H1 (cell line): ENCODE data around the gene NPC2. TPM values are rescaled to one million over a fixed set of nuclear protein-coding genes. Genes with fewer than 3 reads are reported as not detected.

ENCODE experiments used
- CTCF ChIA-PET: fragments of 300-600 bp; sonication (Branson Sonifier 250); formaldehyde crosslinking; loops from one replicate; lab custom pipeline; 2021; ENCODE audit not compliant: partially characterized antibody; lab: Charles Lee
- POLR2A ChIA-PET: fragments of 300-600 bp; sonication (Branson Sonifier 250); formaldehyde crosslinking; loops from one replicate; lab custom pipeline; 2021; ENCODE audit warnings: inconsistent platforms; ENCODE audit not compliant: partially characterized antibody; lab: Charles Lee
- DNase-seq, 2 experiments: peaks; one replicate each; pipeline versions ENCODE4 v3.0.0 to v3.0.0-alpha.2; 2010 to 2022; ENCODE audit warnings: low spot score in 2 of 2, low read depth in 1 of 2, mixed read lengths in 1 of 2
- FAIRE-seq: peaks from 2 replicates; lab custom pipeline; 2011; peaks lifted over from hg19 to GRCh38; lab: Jason Lieb, UNC
- H2AFZ ChIP-seq: 2 replicates; pipeline ENCODE4 v1.8.1; 2012; ENCODE audit warnings: low read length, inconsistent platforms
- H2AK5ac ChIP-seq: 2 replicates; pipeline ENCODE4 v1.6.1; 2013; ENCODE audit warnings: low read depth, low read length
- H2BK120ac ChIP-seq: replicated peaks from 2 replicates; pipeline ENCODE3; 2013; ENCODE audit warnings: low read depth, low read length, inconsistent platforms
- H2BK12ac ChIP-seq: 2 replicates; pipeline ENCODE4 v1.6.1; 2013; ENCODE audit warnings: low read depth, low read length
- H2BK15ac ChIP-seq: 2 replicates; pipeline ENCODE4 v1.6.1; 2013; ENCODE audit warnings: low read length
- H2BK20ac ChIP-seq: 2 replicates; pipeline ENCODE4 v1.6.1; 2013; ENCODE audit warnings: low read length
- H2BK5ac ChIP-seq: 2 replicates; pipeline ENCODE4 v1.6.1; 2013; ENCODE audit warnings: low read depth, low read length
- H3K14ac ChIP-seq: 2 replicates; pipeline ENCODE4 v1.6.1; 2013; ENCODE audit warnings: inconsistent platforms; ENCODE audit not compliant: insufficient read length
- H3K18ac ChIP-seq: 2 replicates; pipeline ENCODE4 v1.6.1; 2013; ENCODE audit warnings: low read length; ENCODE audit errors: extremely low read depth
- H3K23ac ChIP-seq: 2 replicates; pipeline ENCODE4 v1.6.1; 2013; ENCODE audit warnings: inconsistent platforms; ENCODE audit not compliant: insufficient read length
- H3K23me2 ChIP-seq: 2 replicates; pipeline ENCODE4 v1.6.1; 2013; ENCODE audit warnings: low read depth, low read length
- H3K27ac ChIP-seq: 2 replicates; pipeline ENCODE4 v1.6.1; 2011; ENCODE audit warnings: low read depth, low read length, inconsistent platforms
- H3K27me3 ChIP-seq, 4 experiments: replicated peaks in 1 of 4; 1 replicate in 1 of 4; 2 replicates in 3 of 4; pipeline versions ENCODE4 v1.6.1 to v1.8.1; 2011 to 2013; ENCODE audit warnings: low read length in 3 of 4, mild to moderate bottlenecking in 3 of 4, inconsistent platforms in 2 of 4, mixed read lengths in 2 of 4, moderate library complexity in 1 of 4; ENCODE audit not compliant: control insufficient read depth in 3 of 4, insufficient read depth in 3 of 4; ENCODE audit errors: extremely low read depth in 1 of 4
- H3K36me3 ChIP-seq, 4 experiments: 2 replicates each; pipeline versions ENCODE4 v1.6.1 to v1.8.1; 2011 to 2013; ENCODE audit warnings: mild to moderate bottlenecking in 4 of 4, low read length in 3 of 4, moderate library complexity in 2 of 4, control low read depth in 1 of 4, inconsistent platforms in 1 of 4; ENCODE audit not compliant: insufficient read depth in 4 of 4, control insufficient read depth in 2 of 4
- H3K4ac ChIP-seq: replicated peaks from 2 replicates; pipeline ENCODE3; 2013; ENCODE audit warnings: low read length, low read depth, mixed read lengths, inconsistent platforms; ENCODE audit not compliant: insufficient read length
- H3K4me1 ChIP-seq, 4 experiments: replicated peaks in 1 of 4; 1 replicate in 1 of 4; 2 replicates in 3 of 4; pipeline versions ENCODE4 v1.6.1 to v1.8.1; 2011 to 2013; ENCODE audit warnings: low read length in 3 of 4, inconsistent platforms in 2 of 4, mixed read lengths in 1 of 4; ENCODE audit not compliant: insufficient read depth in 4 of 4, control insufficient read depth in 3 of 4
- H3K4me2 ChIP-seq, 2 experiments: 2 replicates each; pipeline versions ENCODE4 v1.6.1 to v1.8.1; 2011 to 2013; ENCODE audit warnings: low read depth in 2 of 2, low read length in 2 of 2, control low read depth in 1 of 2, inconsistent platforms in 1 of 2, mild to moderate bottlenecking in 1 of 2; ENCODE audit not compliant: insufficient read depth in 1 of 2
- H3K4me3 ChIP-seq, 4 experiments: fragments of 200-600, 300-600 bp in 1 of 4; sonication (generic), shearing (Covaris generic), sonication (Bioruptor Twin) in 1 of 4; 2 replicates each; pipeline versions ENCODE4 v1.5.1 to v1.8.1; 2011 to 2016; ENCODE audit warnings: low read length in 4 of 4, low read depth in 3 of 4, control low read depth in 2 of 4, inconsistent platforms in 2 of 4, mild to moderate bottlenecking in 2 of 4, mixed read lengths in 1 of 4, moderate library complexity in 1 of 4; ENCODE audit not compliant: insufficient read depth in 2 of 4; ENCODE audit errors: extremely low read depth in 1 of 4
- H3K56ac ChIP-seq: replicated peaks from 2 replicates; pipeline ENCODE3; 2013; ENCODE audit warnings: low read depth, mild to moderate bottlenecking, mixed read lengths, low read length, inconsistent platforms; ENCODE audit not compliant: insufficient read length
- H3K79me1 ChIP-seq: 2 replicates; pipeline ENCODE4 v1.6.1; 2013; ENCODE audit warnings: low read depth, low read length, control low read depth
- H3K79me2 ChIP-seq, 2 experiments: 2 replicates each; pipeline versions ENCODE4 v1.6.1 to v1.8.1; 2012 to 2013; ENCODE audit warnings: low read length in 2 of 2, mild to moderate bottlenecking in 2 of 2, inconsistent platforms in 1 of 2; ENCODE audit not compliant: insufficient read depth in 2 of 2, control insufficient read depth in 1 of 2
- H3K9ac ChIP-seq, 4 experiments: replicated peaks in 1 of 4; 1 replicate in 1 of 4; 2 replicates in 3 of 4; pipeline versions ENCODE4 v1.6.1 to v1.8.1; 2011 to 2013; ENCODE audit warnings: low read depth in 3 of 4, low read length in 3 of 4, control low read depth in 2 of 4, mild to moderate bottlenecking in 2 of 4, moderate library complexity in 2 of 4, inconsistent platforms in 1 of 4; ENCODE audit errors: extremely low read depth in 1 of 4
- H3K9me3 ChIP-seq, 2 experiments: 2 replicates each; pipeline versions ENCODE4 v1.6.1 to v1.8.1; 2012 to 2013; ENCODE audit warnings: mild to moderate bottlenecking in 2 of 2, moderate library complexity in 2 of 2, control low read depth in 1 of 2, inconsistent platforms in 1 of 2, low read depth in 1 of 2, low read length in 1 of 2, mixed read lengths in 1 of 2; ENCODE audit not compliant: insufficient read depth in 2 of 2
- H4K20me1 ChIP-seq, 2 experiments: replicated peaks in 1 of 2; 2 replicates each; pipeline versions ENCODE3 to v1.8.1; 2011 to 2013; ENCODE audit warnings: inconsistent platforms in 2 of 2, low read length in 2 of 2, mild to moderate bottlenecking in 1 of 2; ENCODE audit not compliant: insufficient read depth in 2 of 2, control insufficient read depth in 1 of 2
- H4K5ac ChIP-seq: 2 replicates; pipeline ENCODE4 v1.6.1; 2013; ENCODE audit warnings: low read length, low read depth, mixed read lengths, inconsistent platforms; ENCODE audit not compliant: insufficient read length
- H4K8ac ChIP-seq: 2 replicates; pipeline ENCODE4 v1.8.0; 2013; ENCODE audit warnings: mild to moderate bottlenecking, moderate library complexity, low read length, inconsistent platforms; ENCODE audit not compliant: insufficient read depth; ENCODE audit errors: extremely low read depth
- H4K91ac ChIP-seq: replicated peaks from 2 replicates; pipeline ENCODE3; 2013; ENCODE audit warnings: low read length, mixed read lengths, inconsistent platforms; ENCODE audit not compliant: insufficient read length
- BCL11A ChIP-seq, 2 experiments: IDR thresholded peaks; one replicate each; pipeline ENCODE4 v1.6.1; 2011; ENCODE audit warnings: low read depth in 2 of 2, low read length in 2 of 2, mild to moderate bottlenecking in 2 of 2
- WGBS, 2 experiments: shearing (Covaris generic) in 1 of 2; methylation state at CpG; one replicate each; pipeline versions ENCODE4 v1.1.6 to v1.1.7; 2013 to 2015; ENCODE audit warnings: low lambda C conversion rate in 2 of 2, mixed read lengths in 2 of 2, inconsistent platforms in 1 of 2, low coverage in 1 of 2, missing lambda C conversion rate in 1 of 2; ENCODE audit not compliant: insufficient replicate concordance in 2 of 2, insufficient coverage in 1 of 2, insufficient read length in 1 of 2; ENCODE audit errors: extremely low coverage in 1 of 2, missing lambda C conversion rate in 1 of 2; 5-methylcytosine and 5-hydroxymethylcytosine counted together
- polyA plus RNA-seq, 7 experiments: library from polyadenylated mRNA; depleted of rRNA in 3 of 7; stranded (reverse) in 5 of 7; unstranded in 2 of 7; fragments of >200 nt in 5 of 7; fragments of 200-250 nt in 2 of 7; gene quantifications; 1 replicate in 5 of 7; 2 replicates in 1 of 7; 4 replicates in 1 of 7; pipeline versions ENCODE4 v1.2.1 to v1.2.3, GENCODE V29; 2011 to 2013; ENCODE audit warnings: missing spikeins in 2 of 7, mixed read lengths in 2 of 7
- total RNA-seq: library from RNA; stranded (reverse); fragmentation: NEBNext Ultra II Directional; extraction: Animal tissue kit (Norgen Biotek cat#: 25700); gene quantifications from 2 replicates; pipeline ENCODE4 v1.2.1, GENCODE V29; 2021

NPC2 gene
- total and polyA plus RNA-seq, 2 of the 8 experiments (the other 6 are each of a cell fraction or from before 2014, with no cell fraction given): 178 to 258 TPM

- Histone ChIP-seq H3K23ac (no peak overlapping the region), H4K20me1 (no peaks in the 10 kb centered on the region), H2BK15ac (no peak overlapping the region), H3K9me3 (no peaks in the 10 kb centered on the region), H2AFZ (no peak overlapping the region), H4K5ac (no peak overlapping the region), H3K14ac (no peak overlapping the region), H2BK5ac (no peak overlapping the region), H3K18ac (no peak overlapping the region), H3K4me1 (peaks cover 2 to 26% (median 19%) of the 10 kb centered on the region in 4 experiments), H2AK5ac (no peak overlapping the region), H2BK120ac (no peak overlapping the region), H2BK12ac (no peak overlapping the region), H3K27me3 (no peaks in the 10 kb centered on the region; a peak in 1 of 7 replicates), H3K79me1 (no peaks in the 10 kb centered on the region), H3K4ac (no peak overlapping the region), H3K27ac (no peak overlapping the region), H2BK20ac (no peak overlapping the region), H3K56ac (no peak overlapping the region), H4K8ac (no peak overlapping the region), H3K4me3 (no peak overlapping the region), H3K36me3 (no peaks in the 10 kb centered on the region), H3K23me2 (no peaks in the 10 kb centered on the region), H4K91ac (no peak overlapping the region), H3K4me2 (no peak overlapping the region), H3K79me2 (no peaks in the 10 kb centered on the region), H3K9ac (no peak overlapping the region)
- no peak for TF ChIP-seq BCL11A (IDR thresholded peaks at IDR 0.05; ENCODE audit: low read depth in 2 of 2, low read length in 2 of 2)
- ChIA-PET POLR2A (interaction anchor here (0.8 to 1.5 kb wide), 3 partner anchors 8 to 15 kb away, joined by 3 to 4 read pairs (median 3); partner anchors contain the start of genes ISCA2 and NPC2), CTCF (interaction anchor here (0.7 to 2.6 kb wide), 8 partner anchors 10 to 127 kb away, joined by 3 to 15 read pairs (median 4); no protein-coding TSS in a partner anchor)
- no peak for FAIRE-seq
- 90% methylated on average over 17 of the region's 17 CpGs; no CpG with 5 or more reads in 1 of the 2 experiments for WGBS, 2 experiments
- DNase-seq: peak in 1 of 2 experiments; percentile 36
These were observed 12.7 kb upstream of the NPC2 start for GRCh38 chr14:74505831-74506230.
